NB4 (cell line): ENCODE measurements around the gene SLC16A12.

Experiments
- CTCF ChIP-seq: IDR thresholded peaks from one replicate; pipeline ENCODE4 v1.5.1; 2012; ENCODE audit warnings: low read depth, low read length
- MYC ChIP-seq: IDR thresholded peaks from 2 replicates; pipeline ENCODE4 v1.6.1; 2011; ENCODE audit warnings: low read depth, low read length
- POLR2A ChIP-seq: IDR thresholded peaks from 2 replicates; pipeline ENCODE4 v1.6.1; 2011; ENCODE audit warnings: mild to moderate bottlenecking; ENCODE audit not compliant: insufficient read length; ENCODE audit errors: extremely low read depth

DNA sequence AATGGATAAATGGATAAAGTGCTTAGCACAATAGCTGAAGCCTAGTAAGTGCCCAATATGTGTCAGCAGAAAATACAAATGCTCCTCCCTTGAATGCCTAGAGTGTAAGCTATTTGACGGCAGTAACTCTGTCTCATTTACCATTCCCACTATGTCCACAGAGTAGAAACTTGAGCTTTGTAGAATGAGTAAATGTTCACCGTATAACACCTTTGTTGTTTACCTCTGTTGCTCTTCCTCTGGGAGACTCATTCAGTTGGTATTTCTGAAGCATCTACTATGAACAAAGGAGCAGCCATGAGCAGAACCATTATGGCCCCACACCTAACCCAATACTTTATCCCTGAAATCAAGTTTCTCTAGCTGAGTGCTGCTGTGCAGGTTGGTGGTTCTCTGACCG is 8.4 kb upstream of the SLC16A12 start:
- no peak for TF ChIP-seq POLR2A
- no peak for TF ChIP-seq MYC
- TF ChIP-seq CTCF, result no peak
